CD4-positive, alpha-beta T cell (primary cell): ENCODE results near the gene OR2T5. TPM values are rescaled to one million over a fixed set of nuclear protein-coding genes. Genes with fewer than 3 reads are reported as not detected.
"Not testable (repeated sequence)": the region's sequence is repeated elsewhere in the genome, so short reads cannot be mapped to it uniquely, and the experiment has no call there.

Source experiments
- ATAC-seq: fragments of 200-7000 bp; cut with Tn5 transposase; one replicate; pipeline ENCODE4 v1.10.0; 2022; ENCODE audit warnings: mild to moderate bottlenecking; ENCODE audit not compliant: poor library complexity
- CTCF ChIA-PET: fragments of 350-600 bp; sonication (Branson Sonifier 250); formaldehyde crosslinking; loops from one replicate; lab custom pipeline; 2021; ENCODE audit warnings: antibody characterized with exemption, inconsistent platforms; lab: Charles Lee
- POLR2A ChIA-PET: fragments of 350-600 bp; sonication (Branson Sonifier 250); formaldehyde crosslinking; loops from one replicate; lab custom pipeline; 2021; ENCODE audit warnings: antibody characterized with exemption, inconsistent platforms; lab: Charles Lee
- DNase-seq, 14 experiments: peaks; one replicate each; pipeline ENCODE4 v3.0.0-alpha.2; 2013 to 2020; ENCODE audit warnings: mixed read lengths in 2 of 14
- H3K27ac ChIP-seq, 2 donors: one replicate each; pipeline versions ENCODE4 v1.5.1 to v1.7.0; 2013; ENCODE audit warnings: low read length in 2 of 2, low read depth in 1 of 2, mild to moderate bottlenecking in 1 of 2
- H3K27me3 ChIP-seq, 2 experiments: 1 replicate in 1 of 2; 2 replicates in 1 of 2; pipeline versions ENCODE4 v1.6.1 to v1.7.0; 2013; ENCODE audit warnings: low read length in 2 of 2, control low read depth in 1 of 2, mild to moderate bottlenecking in 1 of 2, moderate library complexity in 1 of 2; ENCODE audit not compliant: insufficient read depth in 2 of 2, control insufficient read depth in 1 of 2
- H3K36me3 ChIP-seq: one replicate; pipeline ENCODE4 v1.6.1; 2013; ENCODE audit warnings: low read length, control low read depth; ENCODE audit not compliant: insufficient read depth
- H3K4me1 ChIP-seq: one replicate; pipeline ENCODE4 v1.6.1; 2013; ENCODE audit warnings: low read length, control low read depth; ENCODE audit not compliant: insufficient read depth
- H3K4me3 ChIP-seq: one replicate; pipeline ENCODE4 v1.5.1; 2013; ENCODE audit warnings: mild to moderate bottlenecking, low read length, moderate library complexity
- H3K9me3 ChIP-seq, 2 experiments: 1 replicate in 1 of 2; 2 replicates in 1 of 2; pipeline versions ENCODE4 v1.6.1 to v1.7.0; 2013; ENCODE audit warnings: low read length in 2 of 2, mild to moderate bottlenecking in 2 of 2, control low read depth in 1 of 2, moderate library complexity in 1 of 2; ENCODE audit not compliant: control insufficient read depth in 1 of 2, insufficient read depth in 1 of 2
- H3K27ac Mint-ChIP-seq: one replicate; pipeline ENCODE4 v1.8.0; 2020; ENCODE audit warnings: mixed read lengths
- H3K27me3 Mint-ChIP-seq: one replicate; pipeline ENCODE4 v1.8.0; 2021; ENCODE audit warnings: mixed read lengths
- H3K36me3 Mint-ChIP-seq: one replicate; pipeline ENCODE4 v1.8.0; 2021; ENCODE audit warnings: low read depth, mixed read lengths
- H3K4me1 Mint-ChIP-seq: one replicate; pipeline ENCODE4 v1.8.0; 2021; ENCODE audit warnings: low read depth, mixed read lengths
- H3K4me3 Mint-ChIP-seq: one replicate; pipeline ENCODE4 v1.8.0; 2020; ENCODE audit warnings: mild to moderate bottlenecking, mixed read lengths
- H3K9me3 Mint-ChIP-seq: one replicate; pipeline ENCODE4 v1.8.0; 2020; ENCODE audit warnings: mixed read lengths
- intact Hi-C, 2 experiments: fragments of 100-400 bp; cut with DNase I in 1 of 2; cut with micrococcal nuclease in 1 of 2; formaldehyde crosslinking; loops; one replicate each; pipeline versions ENCODE4 v1.15.1 to v1.9.0; 2023 to 2025; cut with DNase I, micrococcal nuclease
- total RNA-seq, 174 experiments: library from RNA in 2 of 174; stranded (reverse) in 2 of 174; gene quantifications; one replicate each; pipeline ENCODE4 v1.2.3 and lab custom pipeline; 2021 to 2026
- TF ChIP-seq, protein P1 (sequence below): fragments of 200-600 bp; IDR thresholded peaks from one replicate; pipeline ENCODE4 v1.8.0; 2022; ENCODE audit warnings: antibody characterized with exemption, mild to moderate bottlenecking

The OR2T5 gene
- total RNA-seq, 2 experiments from 2014 or later, result not detected

DNA sequence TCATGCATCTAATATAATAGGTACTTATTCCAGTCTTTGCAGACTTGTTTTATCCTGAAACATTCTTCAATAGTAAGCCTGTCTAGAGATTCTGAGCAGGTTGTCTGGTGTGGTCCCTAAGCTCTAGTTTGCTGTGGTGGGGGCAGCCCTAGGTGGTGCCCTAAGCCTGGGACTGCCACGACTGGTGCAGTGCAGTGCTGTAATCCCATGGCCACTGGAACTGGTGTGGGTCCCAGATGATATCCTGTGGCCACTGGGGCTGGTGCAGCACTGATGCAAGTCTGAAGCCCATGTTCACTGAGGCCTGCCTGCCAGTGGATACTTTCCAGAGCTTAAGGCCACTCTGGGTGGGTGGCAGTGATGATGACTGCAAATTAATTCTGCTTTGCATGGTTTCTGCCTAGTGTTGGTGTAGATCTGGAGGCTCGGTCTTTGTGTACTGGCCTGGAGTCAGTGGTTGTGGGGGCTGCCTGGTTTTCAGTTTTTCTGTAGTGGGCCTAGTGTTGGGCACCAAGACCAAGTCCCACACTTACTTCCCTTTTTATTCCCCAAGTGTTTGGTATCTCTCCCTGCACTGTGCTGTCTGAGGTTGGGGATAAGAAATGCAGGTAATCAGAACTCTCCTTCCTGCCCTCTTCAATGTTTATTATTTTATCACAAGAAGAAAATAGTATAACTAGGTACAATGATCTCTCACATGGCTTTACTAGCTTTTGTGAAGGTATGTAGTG lies 12.1 kb downstream of the OR2T5 start:
- POLR2A ChIA-PET, DNase-seq, H3K27me3 Mint-ChIP-seq, H3K27me3 ChIP-seq, H3K36me3 Mint-ChIP-seq, H3K9me3 Mint-ChIP-seq, H3K27ac Mint-ChIP-seq, H3K4me1 ChIP-seq, H3K4me3 ChIP-seq, H3K4me3 Mint-ChIP-seq, CTCF ChIA-PET, H3K9me3 ChIP-seq, ATAC-seq, H3K27ac ChIP-seq, H3K36me3 ChIP-seq, intact Hi-C loops, H3K4me1 Mint-ChIP-seq: not testable (repeated sequence)

DNA sequence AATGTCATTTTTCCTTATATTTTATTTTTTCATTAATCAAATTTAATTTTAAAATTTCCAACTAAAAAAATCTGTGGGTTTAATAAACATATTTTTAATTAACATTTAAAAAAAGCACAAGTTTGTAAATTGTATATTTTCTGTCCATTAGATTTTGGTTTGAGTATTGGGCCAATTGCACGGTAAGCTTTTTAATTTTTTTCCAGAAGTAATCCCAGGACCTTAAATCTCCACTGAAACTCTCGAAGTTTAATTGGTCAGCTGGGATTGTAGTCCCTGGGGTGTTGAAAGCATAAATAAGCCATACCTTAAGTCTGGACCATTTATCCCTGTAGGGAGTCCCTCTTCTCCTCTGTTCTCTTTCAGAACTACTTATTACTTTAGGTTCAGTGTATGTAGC lies 19.4 kb downstream of the OR2T5 start, which contains the start of gene OR2G6:
OR2G6 (plus strand) TSS at position 301 of the 400 bp plus-strand sequence. CDS start 13,574 bp downstream, outside the sequence.
- POLR2A ChIA-PET, DNase-seq, H3K9me3 Mint-ChIP-seq, H3K4me3 ChIP-seq, H3K27ac ChIP-seq, H3K4me3 Mint-ChIP-seq, H3K27ac Mint-ChIP-seq, H3K4me1 ChIP-seq, H3K4me1 Mint-ChIP-seq, H3K27me3 ChIP-seq, intact Hi-C loops, H3K27me3 Mint-ChIP-seq, CTCF ChIA-PET, H3K9me3 ChIP-seq, H3K36me3 Mint-ChIP-seq, ATAC-seq, H3K36me3 ChIP-seq: not testable (repeated sequence)

DNA sequence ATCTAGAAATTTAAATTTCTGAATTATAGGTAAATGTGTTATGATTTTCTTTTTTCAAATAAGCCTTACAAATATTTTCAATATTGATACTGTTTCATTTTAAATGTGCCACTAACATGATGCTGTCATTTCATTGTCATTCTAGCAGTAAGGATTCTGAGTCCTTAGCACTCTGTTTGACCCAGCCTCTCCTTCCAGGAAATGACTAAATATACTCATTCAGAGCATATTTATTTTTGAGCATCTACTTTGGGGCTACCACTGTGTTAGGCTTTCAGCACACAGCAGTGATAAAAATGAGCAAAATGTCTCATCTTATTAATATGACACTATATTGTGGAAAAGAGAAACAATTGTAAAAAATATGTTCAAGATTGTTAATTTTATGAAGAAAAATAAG lies 21.8 kb downstream of the OR2T5 start:
- not testable (repeated sequence) for H3K4me1 ChIP-seq, H3K36me3 Mint-ChIP-seq

DNA sequence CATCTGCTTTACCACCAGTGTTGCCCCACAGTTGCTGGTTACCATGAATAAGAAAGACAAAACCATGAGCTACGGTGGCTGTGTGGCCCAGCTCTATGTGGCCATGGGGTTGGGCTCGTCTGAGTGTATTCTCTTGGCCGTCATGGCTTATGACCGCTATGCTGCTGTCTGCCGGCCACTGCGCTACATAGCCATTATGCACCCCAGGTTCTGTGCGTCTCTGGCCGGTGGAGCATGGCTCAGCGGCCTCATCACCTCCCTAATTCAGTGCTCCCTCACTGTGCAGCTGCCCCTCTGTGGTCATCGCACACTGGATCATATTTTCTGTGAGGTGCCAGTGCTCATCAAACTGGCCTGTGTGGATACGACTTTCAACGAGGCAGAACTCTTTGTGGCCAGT lies 33.5 kb downstream of the OR2T5 start:
- H3K4me3 Mint-ChIP-seq, result no peak overlapping the region
- intact Hi-C loops, result loop anchor here in 1 of 2 experiments (10.0 kb wide), 1 partner anchor 73 kb away; the partner anchor contains the start of gene OR2T10
- H3K27me3 ChIP-seq, result peaks cover 0 to 2% of the 10 kb centered on the region in 2 experiments
- peaks cover 0 to 6% of the 10 kb centered on the region in 2 experiments for H3K9me3 ChIP-seq
- H3K36me3 Mint-ChIP-seq, result no peaks in the 10 kb centered on the region
- ChIA-PET CTCF (no interaction called here), POLR2A (no interaction called here)
- no peak overlapping the region for H3K27ac Mint-ChIP-seq
- peaks cover 3% of the 10 kb centered on the region for H3K9me3 Mint-ChIP-seq
- DNase-seq, result no peak
- no peaks in the 10 kb centered on the region for H3K4me1 ChIP-seq
- ATAC-seq, result no peak
- H3K4me3 ChIP-seq, result no peak overlapping the region
- H3K36me3 ChIP-seq, result no peaks in the 10 kb centered on the region
- TF ChIP-seq, protein P1, sequence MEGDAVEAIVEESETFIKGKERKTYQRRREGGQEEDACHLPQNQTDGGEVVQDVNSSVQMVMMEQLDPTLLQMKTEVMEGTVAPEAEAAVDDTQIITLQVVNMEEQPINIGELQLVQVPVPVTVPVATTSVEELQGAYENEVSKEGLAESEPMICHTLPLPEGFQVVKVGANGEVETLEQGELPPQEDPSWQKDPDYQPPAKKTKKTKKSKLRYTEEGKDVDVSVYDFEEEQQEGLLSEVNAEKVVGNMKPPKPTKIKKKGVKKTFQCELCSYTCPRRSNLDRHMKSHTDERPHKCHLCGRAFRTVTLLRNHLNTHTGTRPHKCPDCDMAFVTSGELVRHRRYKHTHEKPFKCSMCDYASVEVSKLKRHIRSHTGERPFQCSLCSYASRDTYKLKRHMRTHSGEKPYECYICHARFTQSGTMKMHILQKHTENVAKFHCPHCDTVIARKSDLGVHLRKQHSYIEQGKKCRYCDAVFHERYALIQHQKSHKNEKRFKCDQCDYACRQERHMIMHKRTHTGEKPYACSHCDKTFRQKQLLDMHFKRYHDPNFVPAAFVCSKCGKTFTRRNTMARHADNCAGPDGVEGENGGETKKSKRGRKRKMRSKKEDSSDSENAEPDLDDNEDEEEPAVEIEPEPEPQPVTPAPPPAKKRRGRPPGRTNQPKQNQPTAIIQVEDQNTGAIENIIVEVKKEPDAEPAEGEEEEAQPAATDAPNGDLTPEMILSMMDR, result no peak
- no peak overlapping the region for H3K27ac ChIP-seq
- H3K27me3 Mint-ChIP-seq, result peaks cover 6% of the 10 kb centered on the region
- H3K4me1 Mint-ChIP-seq, result no peaks in the 10 kb centered on the region

More for the DNA sequence above, 21.8 kb downstream of the OR2T5 start:
- H3K9me3 ChIP-seq, H3K9me3 Mint-ChIP-seq, intact Hi-C loops, H3K4me1 Mint-ChIP-seq, CTCF ChIA-PET, H3K27ac Mint-ChIP-seq, H3K27me3 Mint-ChIP-seq, H3K27me3 ChIP-seq, H3K4me3 Mint-ChIP-seq, H3K27ac ChIP-seq, POLR2A ChIA-PET, H3K4me3 ChIP-seq, H3K36me3 ChIP-seq, ATAC-seq, DNase-seq: not testable (repeated sequence)

DNA sequence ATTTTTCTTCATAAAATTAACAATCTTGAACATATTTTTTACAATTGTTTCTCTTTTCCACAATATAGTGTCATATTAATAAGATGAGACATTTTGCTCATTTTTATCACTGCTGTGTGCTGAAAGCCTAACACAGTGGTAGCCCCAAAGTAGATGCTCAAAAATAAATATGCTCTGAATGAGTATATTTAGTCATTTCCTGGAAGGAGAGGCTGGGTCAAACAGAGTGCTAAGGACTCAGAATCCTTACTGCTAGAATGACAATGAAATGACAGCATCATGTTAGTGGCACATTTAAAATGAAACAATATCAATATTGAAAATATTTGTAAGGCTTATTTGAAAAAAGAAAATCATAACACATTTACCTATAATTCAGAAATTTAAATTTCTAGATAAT lies 49.1 kb downstream of the OR2T5 start:
- H3K4me1 Mint-ChIP-seq, result not testable (repeated sequence)

More for the DNA sequence above, 49.1 kb downstream of the OR2T5 start:
- DNase-seq, H3K4me3 ChIP-seq, H3K36me3 ChIP-seq, intact Hi-C loops, H3K9me3 Mint-ChIP-seq, H3K27ac ChIP-seq, H3K27me3 Mint-ChIP-seq, H3K4me3 Mint-ChIP-seq, ATAC-seq, H3K4me1 ChIP-seq, H3K9me3 ChIP-seq, H3K27ac Mint-ChIP-seq, H3K36me3 Mint-ChIP-seq, H3K27me3 ChIP-seq, CTCF ChIA-PET, POLR2A ChIA-PET: not testable (repeated sequence)
